Esophagus squamous epithelium (tissue), 4 donors: ENCODE measurements around the gene ATP10D.

Experiments used
- POLR2A ChIP-seq, 4 donors: fragments of 450-650 bp; IDR thresholded peaks; one replicate each; pipeline ENCODE4 v1.6.1; 2017; ENCODE audit warnings: antibody characterized with exemption in 4 of 4, mild to moderate bottlenecking in 4 of 4, moderate library complexity in 3 of 4
- TF ChIP-seq, protein P1 (sequence below), 6 experiments: fragments of 450-650 bp in 4 of 6; fragments of 200-600 bp in 2 of 6; sonication (generic) in 2 of 6; IDR thresholded peaks; one replicate each; pipeline ENCODE4 v1.5.1; 2016 to 2019; ENCODE audit warnings: antibody characterized with exemption in 6 of 6, mild to moderate bottlenecking in 4 of 6, moderate library complexity in 4 of 6

GRCh38 chr4:47462799-47463234 lies 22.3 kb upstream of the ATP10D start:
- TF ChIP-seq POLR2A (IDR thresholded peaks at IDR 0.05) = no peak
- TF ChIP-seq, protein P1, sequence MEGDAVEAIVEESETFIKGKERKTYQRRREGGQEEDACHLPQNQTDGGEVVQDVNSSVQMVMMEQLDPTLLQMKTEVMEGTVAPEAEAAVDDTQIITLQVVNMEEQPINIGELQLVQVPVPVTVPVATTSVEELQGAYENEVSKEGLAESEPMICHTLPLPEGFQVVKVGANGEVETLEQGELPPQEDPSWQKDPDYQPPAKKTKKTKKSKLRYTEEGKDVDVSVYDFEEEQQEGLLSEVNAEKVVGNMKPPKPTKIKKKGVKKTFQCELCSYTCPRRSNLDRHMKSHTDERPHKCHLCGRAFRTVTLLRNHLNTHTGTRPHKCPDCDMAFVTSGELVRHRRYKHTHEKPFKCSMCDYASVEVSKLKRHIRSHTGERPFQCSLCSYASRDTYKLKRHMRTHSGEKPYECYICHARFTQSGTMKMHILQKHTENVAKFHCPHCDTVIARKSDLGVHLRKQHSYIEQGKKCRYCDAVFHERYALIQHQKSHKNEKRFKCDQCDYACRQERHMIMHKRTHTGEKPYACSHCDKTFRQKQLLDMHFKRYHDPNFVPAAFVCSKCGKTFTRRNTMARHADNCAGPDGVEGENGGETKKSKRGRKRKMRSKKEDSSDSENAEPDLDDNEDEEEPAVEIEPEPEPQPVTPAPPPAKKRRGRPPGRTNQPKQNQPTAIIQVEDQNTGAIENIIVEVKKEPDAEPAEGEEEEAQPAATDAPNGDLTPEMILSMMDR (IDR thresholded peaks at IDR 0.05) = no peak
